Neuronal stem cell (in vitro differentiated cells): ENCODE measurements around the gene ZNF536.

Source experiments
- DNase-seq: peaks from one replicate; pipeline ENCODE4 v3.0.0-alpha.2; 2013; ENCODE audit warnings: low spot score
- H2AFZ ChIP-seq: one replicate; pipeline ENCODE4 v1.6.1; 2013; ENCODE audit warnings: mild to moderate bottlenecking, low read length, inconsistent platforms
- H2AK5ac ChIP-seq: 2 replicates; pipeline ENCODE4 v1.6.1; 2013; ENCODE audit warnings: low read depth, mild to moderate bottlenecking, inconsistent platforms, low read length, moderate library complexity, mixed read lengths
- H2BK120ac ChIP-seq: 2 replicates; pipeline ENCODE4 v1.6.1; 2013; ENCODE audit warnings: low read depth, mild to moderate bottlenecking, inconsistent platforms, low read length, moderate library complexity, mixed read lengths
- H2BK12ac ChIP-seq: one replicate; pipeline ENCODE4 v1.6.1; 2013; ENCODE audit warnings: low read length, inconsistent platforms
- H2BK15ac ChIP-seq: 2 replicates; pipeline ENCODE4 v1.6.1; 2013; ENCODE audit warnings: mild to moderate bottlenecking, low read length, inconsistent platforms, mixed read lengths
- H2BK5ac ChIP-seq: one replicate; pipeline ENCODE4 v1.6.1; 2013; ENCODE audit warnings: inconsistent platforms, mild to moderate bottlenecking, low read length, moderate library complexity
- H3K14ac ChIP-seq: one replicate; pipeline ENCODE4 v1.6.1; 2013; ENCODE audit warnings: low read length, inconsistent platforms
- H3K18ac ChIP-seq: 2 replicates; pipeline ENCODE4 v1.6.1; 2013; ENCODE audit warnings: low read length, inconsistent platforms
- H3K23ac ChIP-seq: 2 replicates; pipeline ENCODE4 v1.6.1; 2013; ENCODE audit warnings: low read depth, mild to moderate bottlenecking, mixed read lengths, low read length, inconsistent platforms; ENCODE audit not compliant: poor library complexity
- H3K27ac ChIP-seq: replicated peaks from 3 replicates; pipeline ENCODE4 v1.5.1; 2013; ENCODE audit warnings: low read length, inconsistent platforms
- H3K27me3 ChIP-seq, 3 experiments: 2 replicates each; pipeline ENCODE4 v1.6.1; 2013; ENCODE audit warnings: low read length in 3 of 3, mild to moderate bottlenecking in 2 of 3, inconsistent platforms in 1 of 3, low read depth in 1 of 3, mixed read lengths in 1 of 3, moderate library complexity in 1 of 3; ENCODE audit not compliant: control insufficient read depth in 3 of 3, insufficient read depth in 3 of 3
- H3K36me3 ChIP-seq, 2 donors: replicated peaks in 1 of 2; 2 replicates each; pipeline ENCODE4 v1.6.1; 2013; ENCODE audit warnings: low read length in 2 of 2; ENCODE audit not compliant: control insufficient read depth in 2 of 2, insufficient read depth in 2 of 2
- H3K4ac ChIP-seq: 2 replicates; pipeline ENCODE4 v1.6.1; 2013; ENCODE audit warnings: inconsistent platforms, mild to moderate bottlenecking, low read length, moderate library complexity
- H3K4me1 ChIP-seq, 2 donors: 1 replicate in 1 of 2; 2 replicates in 1 of 2; pipeline ENCODE4 v1.6.1; 2013; ENCODE audit warnings: low read length in 2 of 2, low read depth in 1 of 2; ENCODE audit not compliant: control insufficient read depth in 2 of 2, insufficient read depth in 1 of 2
- H3K4me2 ChIP-seq: one replicate; pipeline ENCODE4 v1.6.1; 2013; ENCODE audit warnings: mild to moderate bottlenecking, low read length, inconsistent platforms; ENCODE audit not compliant: insufficient read depth, poor library complexity, severe bottlenecking
- H3K4me3 ChIP-seq, 2 donors: 2 replicates each; pipeline ENCODE4 v1.5.1; 2013; ENCODE audit warnings: low read length in 2 of 2, mild to moderate bottlenecking in 2 of 2, inconsistent platforms in 1 of 2, moderate library complexity in 1 of 2
- H3K79me1 ChIP-seq: one replicate; pipeline ENCODE4 v1.6.1; 2013; ENCODE audit warnings: low read depth, mild to moderate bottlenecking, inconsistent platforms, low read length, moderate library complexity
- H3K9ac ChIP-seq: one replicate; pipeline ENCODE4 v1.6.1; 2013; ENCODE audit warnings: mild to moderate bottlenecking, low read depth, low read length, inconsistent platforms; ENCODE audit not compliant: poor library complexity
- H3K9me3 ChIP-seq, 2 donors: replicated peaks in 1 of 2; 2 replicates each; pipeline versions ENCODE3 to v1.6.1; 2013; ENCODE audit warnings: low read length in 2 of 2, mild to moderate bottlenecking in 2 of 2, inconsistent platforms in 1 of 2, low read depth in 1 of 2, mixed read lengths in 1 of 2, moderate library complexity in 1 of 2; ENCODE audit not compliant: control insufficient read depth in 2 of 2, insufficient read depth in 1 of 2
- H4K8ac ChIP-seq: one replicate; pipeline ENCODE4 v1.6.1; 2013; ENCODE audit warnings: low read depth, mild to moderate bottlenecking, inconsistent platforms, low read length, moderate library complexity
- H4K91ac ChIP-seq: one replicate; pipeline ENCODE4 v1.6.1; 2013; ENCODE audit warnings: low read length, low read depth, mild to moderate bottlenecking, inconsistent platforms; ENCODE audit not compliant: poor library complexity
- WGBS, 2 donors: extraction: QIAGEN DNeasy Blood & Tissue Kit; methylation state at CpG; one replicate each; pipeline ENCODE4 v1.1.7; 2013; ENCODE audit warnings: missing lambda C conversion rate in 2 of 2, mixed read lengths in 1 of 2; ENCODE audit not compliant: insufficient read length in 2 of 2, insufficient replicate concordance in 1 of 2; ENCODE audit errors: extremely low coverage in 2 of 2; 5-methylcytosine and 5-hydroxymethylcytosine counted together

The ZNF536 gene

DNA sequence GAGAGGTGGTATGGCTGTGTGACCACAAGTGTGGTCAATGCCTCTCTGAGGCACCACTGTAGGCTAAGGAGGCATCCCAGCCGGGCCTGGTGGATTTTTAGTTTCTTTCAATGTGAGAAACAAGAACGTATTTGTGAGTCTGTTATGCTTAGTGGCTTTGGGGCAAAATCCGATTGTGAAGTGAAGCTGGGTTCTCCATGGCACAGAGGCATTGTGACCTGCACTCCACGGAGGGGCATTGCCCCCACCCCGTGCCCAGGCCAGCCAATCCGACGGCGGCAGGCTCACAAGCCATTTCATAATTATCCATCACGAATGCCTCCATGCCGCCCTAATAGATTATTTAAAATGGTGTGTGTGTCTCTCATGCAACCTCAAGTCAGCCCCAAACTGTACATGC is 151.6 kb downstream of the ZNF536 start:
- Histone ChIP-seq H3K4ac (no peak overlapping the region), H3K4me2 (no peak overlapping the region), H3K4me1 (no peaks in the 10 kb centered on the region), H2AK5ac (no peak overlapping the region), H3K9ac (no peak overlapping the region), H4K91ac (no peak overlapping the region), H3K18ac (no peak overlapping the region), H2BK15ac (peak overlapping the region; percentile 41), H4K8ac (no peak overlapping the region), H3K36me3 (no peaks in the 10 kb centered on the region), H3K23ac (no peak overlapping the region), H3K9me3 (no peaks in the 10 kb centered on the region), H3K27me3 (no peaks in the 10 kb centered on the region), H3K4me3 (no peak overlapping the region), H3K79me1 (no peaks in the 10 kb centered on the region), H3K27ac (no peak overlapping the region), H2BK12ac (no peak overlapping the region), H2BK5ac (no peak overlapping the region), H3K14ac (no peak overlapping the region), H2BK120ac (no peak overlapping the region), H2AFZ (no peak overlapping the region)
- DNase-seq = no peak
- WGBS, 2 donors = no CpG with 5 or more reads among the region's 10 CpGs

DNA sequence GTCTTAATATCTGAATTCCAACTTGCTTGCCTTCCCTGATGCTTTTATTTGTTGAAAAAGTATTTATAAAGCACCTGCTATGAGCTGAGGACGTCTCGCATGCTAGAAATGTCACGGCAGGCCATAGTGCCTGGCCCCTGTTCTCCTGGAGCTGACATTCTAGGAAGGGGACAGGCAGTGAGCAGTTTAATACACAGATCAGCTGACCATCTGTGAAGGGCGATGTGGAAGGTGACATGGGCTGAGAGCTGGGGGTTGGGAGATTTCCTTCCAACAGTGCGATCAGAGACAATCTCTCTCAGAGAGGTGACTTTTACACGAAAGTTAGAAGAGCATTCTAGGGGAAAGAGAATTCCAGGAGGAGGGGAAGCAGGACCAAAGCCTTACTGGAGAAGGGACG is 153.2 kb downstream of the ZNF536 start:
- WGBS, 2 donors = no CpG with 5 or more reads among the region's 7 CpGs
- no peaks in the 10 kb centered on the region for H3K79me1 ChIP-seq

DNA sequence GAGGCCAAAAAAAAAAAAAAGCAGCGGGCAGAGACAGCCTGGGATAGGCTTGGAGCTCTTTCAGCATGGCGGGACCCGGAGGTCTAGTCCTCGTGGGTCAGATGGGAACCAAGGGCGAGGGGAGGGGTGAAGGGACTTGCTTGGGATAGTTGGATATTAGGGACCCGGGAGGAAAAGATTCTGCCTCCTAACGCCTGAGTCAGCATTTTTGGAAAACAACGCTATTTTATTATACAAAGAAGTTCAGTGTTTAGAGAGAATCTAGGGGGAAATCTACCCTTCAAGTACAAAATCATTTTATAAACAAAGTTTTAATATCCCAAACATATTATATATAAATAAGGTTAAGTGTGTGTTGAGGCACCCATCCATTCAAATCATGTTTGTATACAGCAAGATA is 156.7 kb downstream of the ZNF536 start:
- H2BK5ac ChIP-seq = no peak overlapping the region
- no peak overlapping the region for H3K4me3 ChIP-seq
- no peak overlapping the region for H2AFZ ChIP-seq
- H2AK5ac ChIP-seq = no peak overlapping the region
- no peak overlapping the region for H3K14ac ChIP-seq
- no peaks in the 10 kb centered on the region for H3K9me3 ChIP-seq
- H3K36me3 ChIP-seq = no peaks in the 10 kb centered on the region
- DNase-seq = no peak
- no CpG with 5 or more reads among the region's 8 CpGs for WGBS, 2 donors
- H3K27ac ChIP-seq = no peak overlapping the region
- H2BK15ac ChIP-seq = no peak overlapping the region
- H3K23ac ChIP-seq = no peak overlapping the region
- H3K18ac ChIP-seq = no peak overlapping the region
- no peak overlapping the region for H3K4me2 ChIP-seq
- no peaks in the 10 kb centered on the region for H3K4me1 ChIP-seq
- no peak overlapping the region for H3K9ac ChIP-seq
- H4K8ac ChIP-seq = no peak overlapping the region
- H4K91ac ChIP-seq = no peak overlapping the region
- H3K79me1 ChIP-seq = no peaks in the 10 kb centered on the region
- no peaks in the 10 kb centered on the region for H3K27me3 ChIP-seq
- no peak overlapping the region for H3K4ac ChIP-seq
- H2BK120ac ChIP-seq = no peak overlapping the region
- H2BK12ac ChIP-seq = no peak overlapping the region

More for the DNA sequence above, 153.2 kb downstream of the ZNF536 start:
- no peak overlapping the region for H2AK5ac ChIP-seq
- H3K27me3 ChIP-seq = no peaks in the 10 kb centered on the region
- no peak overlapping the region for H4K91ac ChIP-seq
- no peak overlapping the region for H3K27ac ChIP-seq
- H2BK15ac ChIP-seq = no peak overlapping the region
- no peak overlapping the region for H3K9ac ChIP-seq
- no peaks in the 10 kb centered on the region for H3K36me3 ChIP-seq
- no peak overlapping the region for H3K4me3 ChIP-seq
- H3K4ac ChIP-seq = no peak overlapping the region
- H2BK120ac ChIP-seq = no peak overlapping the region
- H2BK5ac ChIP-seq = no peak overlapping the region
- no peaks in the 10 kb centered on the region for H3K4me1 ChIP-seq
- no peak overlapping the region for H2AFZ ChIP-seq
- no peak overlapping the region for H2BK12ac ChIP-seq
- H3K9me3 ChIP-seq = no peaks in the 10 kb centered on the region
- H4K8ac ChIP-seq = no peak overlapping the region
- H3K4me2 ChIP-seq = no peak overlapping the region
- no peak overlapping the region for H3K23ac ChIP-seq
- no peak overlapping the region for H3K14ac ChIP-seq
- H3K18ac ChIP-seq = no peak overlapping the region
- no peak for DNase-seq

DNA sequence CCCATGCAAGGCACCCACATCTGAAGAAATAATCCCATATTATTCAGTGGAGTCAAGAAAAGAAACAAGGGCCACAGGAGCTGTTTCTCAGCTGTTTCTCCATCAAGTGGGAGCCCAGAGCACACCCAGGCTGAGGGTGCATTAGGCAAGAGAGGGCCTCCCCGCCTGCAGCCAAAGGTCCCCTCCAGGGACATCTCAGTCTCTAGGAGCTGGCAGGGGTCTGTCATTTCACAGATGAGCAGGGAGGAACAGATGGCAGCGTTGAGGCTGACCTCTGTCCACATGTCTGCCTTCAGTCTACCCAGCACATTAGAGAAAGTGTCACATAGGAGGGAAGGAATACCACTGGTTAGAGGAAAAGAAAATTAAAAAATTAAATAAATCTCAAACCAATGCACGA is 157.7 kb downstream of the ZNF536 start:
- Histone ChIP-seq H3K4me1 (no peaks in the 10 kb centered on the region), H3K9ac (no peak overlapping the region), H3K14ac (no peak overlapping the region), H3K27ac (no peak overlapping the region), H3K23ac (no peak overlapping the region), H2BK5ac (no peak overlapping the region), H2AK5ac (no peak overlapping the region), H2BK12ac (no peak overlapping the region), H3K79me1 (no peaks in the 10 kb centered on the region), H4K8ac (no peak overlapping the region), H3K9me3 (no peaks in the 10 kb centered on the region), H4K91ac (no peak overlapping the region), H3K27me3 (no peaks in the 10 kb centered on the region), H3K36me3 (no peaks in the 10 kb centered on the region), H3K4me3 (no peak overlapping the region), H3K4ac (no peak overlapping the region), H3K18ac (no peak overlapping the region), H2BK15ac (no peak overlapping the region), H2AFZ (no peak overlapping the region), H2BK120ac (no peak overlapping the region), H3K4me2 (no peak overlapping the region)
- no peak for DNase-seq
- no CpG with 5 or more reads among the region's 3 CpGs for WGBS, 2 donors
